ENCODE data around the gene XPO6. TPM values are rescaled to one million over a fixed set of nuclear protein-coding genes. Genes with fewer than 3 reads are reported as not detected.
A peak's percentile ranks its signal among the peaks of the same experiment; 100 is the strongest.

The XPO6 gene
- total RNA-seq, 1 experiment from 2014 or later, result 124 TPM

- Histone ChIP-seq H3K23ac (ENCODE audit: insufficient read length, low read depth, low read length) (no peak overlapping the region), H3K9ac (ENCODE audit: extremely low read depth, insufficient read length, low read length) (no peak overlapping the region), H2AFZ (ENCODE audit: low read length) (no peak overlapping the region), H2AK5ac (ENCODE audit: insufficient read length, low read length) (no peak overlapping the region), H3T11ph (ENCODE audit: low read length) (no peak overlapping the region), H3K18ac (ENCODE audit: insufficient read length, low read depth, low read length) (no peak overlapping the region), H4K91ac (ENCODE audit: insufficient read length, low read depth, low read length) (no peak overlapping the region), H3K79me2 (ENCODE audit: insufficient read depth, low read length) (no peaks in the 10 kb centered on the region), H4K20me1 (ENCODE audit: control insufficient read depth, insufficient read depth, insufficient read length) (peaks cover 2% of the 10 kb centered on the region), H3K56ac (ENCODE audit: insufficient read length, low read depth, low read length) (no peak overlapping the region), H3K4ac (ENCODE audit: low read depth, low read length) (no peak overlapping the region), H3K27ac (ENCODE audit: insufficient read length, low read depth, low read length) (no peak overlapping the region), H2BK15ac (ENCODE audit: low read depth, low read length) (no peak overlapping the region), H3K23me2 (ENCODE audit: insufficient read length, low read depth, low read length, poor library complexity, severe bottlenecking) (peaks cover 4% of the 10 kb centered on the region), H3K4me2 (ENCODE audit: insufficient read depth, insufficient read length, low read length) (no peak overlapping the region), H3K14ac (ENCODE audit: insufficient read depth, low read length) (no peak overlapping the region), H2BK20ac (ENCODE audit: low read depth, low read length, poor library complexity, severe bottlenecking) (no peak overlapping the region), H3K79me1 (ENCODE audit: insufficient read depth, low read depth, low read length, poor library complexity, severe bottlenecking) (no peaks in the 10 kb centered on the region), H3K27me3 (ENCODE audit: insufficient read depth, low read length) (no peaks in the 10 kb centered on the region), H2BK120ac (ENCODE audit: low read depth, low read length, poor library complexity, severe bottlenecking) (no peak overlapping the region), H2BK12ac (ENCODE audit: insufficient read length, low read depth, low read length) (no peak overlapping the region), H3K4me1 (ENCODE audit: insufficient read depth, low read length) (0 out of 2 replicates have a peak, but pooled peaks cover 9% of the 10 kb centered on the region), H4K8ac (replicated peaks; ENCODE audit: insufficient read length, low read depth, low read length) (no peak overlapping the region), H4K5ac (ENCODE audit: insufficient read length, low read depth, low read length) (no peak overlapping the region), H2BK5ac (ENCODE audit: insufficient read length, low read length) (no peak overlapping the region), H3K9me3 (ENCODE audit: control insufficient read depth, low read depth, low read length) (no peaks in the 10 kb centered on the region)
- Mint-ChIP-seq H3K27me3 (ENCODE audit: low read depth) (no peaks in the 10 kb centered on the region; the same call in 1 of the 2 replicates), H3K27ac (peak overlapping the region in 2 of 3 experiments; percentile 44 to 86; a peak in 4 of 7 replicates), H3K36me3 (ENCODE audit: insufficient read depth in 1 of 3, low read depth in 3 of 3) (no peaks in the 10 kb centered on the region), H3K4me3 (no peak overlapping the region), H3K4me1 (peaks cover 29% of the 10 kb centered on the region in 2 experiments), H3K9me3 (no peaks in the 10 kb centered on the region; a peak in 1 of 5 replicates)
- no CpG with 5 or more reads among the region's 19 CpGs for WGBS (ENCODE audit: extremely low coverage, insufficient read length, low lambda C conversion rate)
- TF ChIP-seq CTCF (conservative IDR thresholded peaks at IDR 0.05), result peak; percentile 84
- peak; percentile 88 for DNase-seq
Observed at GRCh38 chr16:28090646-28091377, 121.0 kb downstream of the XPO6 start.

Measured in H9 (cell line).